ENCODE measurements around the gene CBLB.
"Not testable (repeated sequence)": the region's sequence is repeated elsewhere in the genome, so short reads cannot be mapped to it uniquely, and the experiment has no call there.

Gene CBLB

DNA sequence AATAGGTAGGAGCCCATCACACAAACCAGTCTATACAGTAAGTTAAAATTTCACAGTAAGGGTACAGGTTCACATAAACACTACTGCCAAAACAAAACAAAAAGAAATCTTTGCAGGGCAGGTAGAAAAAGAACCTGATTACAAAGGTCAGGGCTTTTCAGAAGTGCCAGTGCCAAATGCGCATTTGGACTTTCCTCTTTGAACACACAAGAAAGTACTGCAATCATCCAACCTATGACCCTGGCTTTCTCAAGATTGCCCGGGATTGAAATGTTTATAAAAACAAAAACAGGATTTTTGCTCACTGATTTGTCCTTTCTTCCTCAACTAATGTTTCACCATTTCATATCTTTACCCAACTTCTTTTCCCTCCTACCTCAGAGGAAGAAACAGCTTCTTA is 47.4 kb downstream of the CBLB start:
- DNase-seq (ENCODE audit: low read depth) = no peak

DNA sequence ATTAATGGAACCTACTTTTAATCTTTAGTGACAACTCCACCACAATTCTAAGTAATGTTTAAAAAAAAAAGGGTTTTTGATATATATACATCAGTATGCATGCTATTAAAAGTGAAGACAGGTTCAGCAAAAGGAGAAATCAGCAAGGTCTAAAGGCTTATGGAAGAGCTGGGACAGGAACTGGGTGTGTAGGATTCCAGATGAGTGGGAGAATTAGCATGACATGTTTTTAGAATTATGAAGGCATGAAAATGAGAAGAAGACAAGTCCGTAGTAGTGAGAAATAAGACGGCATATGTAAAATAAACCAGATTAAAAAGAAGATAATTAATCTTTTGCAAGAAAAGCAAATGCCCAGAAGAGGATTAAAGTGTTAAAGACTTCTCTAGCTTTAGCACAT is 52.0 kb downstream of the CBLB start:
- DNase-seq (ENCODE audit: low read depth) = no peak

DNA sequence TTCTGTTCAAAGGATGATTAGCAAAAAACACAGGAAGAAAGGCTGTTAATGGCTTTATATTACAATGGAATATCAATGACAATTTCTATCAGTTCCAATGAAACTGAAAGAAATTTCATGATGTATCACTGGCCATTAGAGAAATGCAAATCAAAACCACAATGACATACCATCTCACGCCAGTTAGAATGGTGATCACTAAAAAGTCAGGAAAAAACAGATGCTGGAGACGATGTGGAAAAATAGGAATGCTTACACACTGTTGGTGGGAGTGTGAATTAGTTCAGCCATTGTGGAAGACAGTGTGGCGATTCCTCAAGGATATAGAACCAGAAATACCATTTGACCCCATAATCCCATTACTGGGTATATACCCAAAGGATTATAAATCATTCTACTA is 53.5 kb downstream of the CBLB start:
- not testable (repeated sequence) for DNase-seq (ENCODE audit: low read depth)

GRCh38 chr3:105813710-105814109 is 55.1 kb downstream of the CBLB start:
- DNase-seq (ENCODE audit: low read depth) = no peak

GRCh38 chr3:105812194-105812586 is 56.6 kb downstream of the CBLB start:
- no peak for DNase-seq (ENCODE audit: low read depth)

DNA sequence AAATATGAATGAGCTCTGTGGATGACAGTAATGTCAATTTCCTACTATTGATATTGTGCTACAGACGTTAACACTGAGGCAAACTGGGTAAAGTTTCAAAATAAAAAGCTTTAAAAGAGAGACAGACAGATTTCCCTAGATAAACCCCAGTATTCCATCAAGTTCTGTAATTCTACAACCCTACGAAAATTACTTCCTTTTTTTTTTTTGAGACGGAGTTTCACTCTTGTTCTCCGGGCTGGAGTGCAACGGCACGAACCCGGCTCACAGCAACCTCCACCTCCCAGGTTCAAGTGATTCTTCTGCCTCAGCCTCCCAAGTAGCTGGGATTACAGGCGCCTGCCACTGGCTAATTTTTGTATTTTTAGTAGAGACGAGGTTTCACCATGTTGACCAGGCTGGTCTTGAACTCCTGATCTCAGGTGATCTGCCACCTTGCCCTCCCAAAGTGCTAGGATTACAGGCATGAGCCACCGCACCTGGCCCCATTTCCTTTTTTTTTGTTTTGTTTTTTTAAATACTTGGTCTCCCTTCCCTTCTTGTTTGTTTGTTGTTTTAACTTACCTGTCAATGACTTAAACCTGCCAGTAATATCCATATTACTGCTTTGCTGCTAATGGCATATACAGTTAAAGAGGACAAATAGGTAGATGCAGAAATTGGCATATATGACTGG is 57.2 kb downstream of the CBLB start:
- DNase-seq (ENCODE audit: low read depth) = no peak

DNA sequence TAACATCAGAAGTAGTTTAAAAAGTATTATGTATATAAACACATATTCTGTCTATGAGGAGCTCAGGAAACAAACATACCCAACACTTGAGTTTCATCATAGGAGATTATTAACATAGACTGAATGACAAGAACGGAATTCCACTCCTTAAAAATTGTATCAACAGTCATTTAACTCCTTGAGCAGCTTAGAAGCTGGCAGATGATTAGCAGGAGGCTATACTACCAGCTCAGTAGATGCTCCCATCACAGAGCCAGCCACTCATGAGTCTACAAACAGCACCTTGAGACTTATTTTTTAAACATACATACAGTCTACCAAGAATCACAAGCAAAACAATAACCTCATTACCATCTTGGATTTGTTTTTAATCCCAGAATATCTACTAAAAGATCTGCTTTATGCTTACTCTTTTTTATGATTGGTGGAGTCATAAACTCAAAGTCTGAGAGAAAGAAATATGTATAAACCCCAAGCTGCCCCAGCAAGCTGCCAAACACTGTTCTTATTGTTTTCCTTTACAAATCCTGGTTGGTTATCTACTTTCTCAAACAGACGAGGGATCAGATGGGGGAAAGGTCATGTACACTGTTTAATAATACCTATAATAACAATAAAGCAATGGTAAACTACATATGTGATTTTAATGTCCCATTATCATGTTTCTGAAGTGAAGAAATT is 59.5 kb downstream of the CBLB start:
- DNase-seq (ENCODE audit: low read depth) = no peak

DNA sequence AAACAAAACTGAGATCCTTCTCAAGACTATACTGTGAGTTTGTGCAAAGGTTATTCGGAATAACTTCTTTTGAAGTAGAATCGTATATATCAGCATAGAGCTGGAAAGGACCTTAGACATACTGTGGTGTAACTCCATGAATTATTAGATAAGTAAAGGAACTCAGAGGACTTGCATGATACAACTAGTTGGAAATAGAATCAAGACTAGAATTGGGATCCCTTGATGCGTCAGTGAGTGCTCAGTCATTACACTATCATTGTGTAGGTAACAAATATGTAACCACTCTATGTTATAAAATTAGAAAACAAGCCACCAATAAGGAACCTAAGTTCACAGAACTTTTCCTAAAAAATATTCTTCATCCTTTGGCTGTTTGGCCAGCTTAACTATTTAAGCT is 61.1 kb downstream of the CBLB start:
- no peak for DNase-seq (ENCODE audit: low read depth)

GRCh38 chr3:105807146-105807545 is 61.7 kb downstream of the CBLB start:
- no peak for DNase-seq (ENCODE audit: low read depth)

- no peak for DNase-seq (ENCODE audit: low read depth)
Observed at GRCh38 chr3:105806359-105806758, 62.5 kb downstream of the CBLB start.

GRCh38 chr3:105805404-105805803 is 63.4 kb downstream of the CBLB start:
- no peak for DNase-seq (ENCODE audit: low read depth)

DNA sequence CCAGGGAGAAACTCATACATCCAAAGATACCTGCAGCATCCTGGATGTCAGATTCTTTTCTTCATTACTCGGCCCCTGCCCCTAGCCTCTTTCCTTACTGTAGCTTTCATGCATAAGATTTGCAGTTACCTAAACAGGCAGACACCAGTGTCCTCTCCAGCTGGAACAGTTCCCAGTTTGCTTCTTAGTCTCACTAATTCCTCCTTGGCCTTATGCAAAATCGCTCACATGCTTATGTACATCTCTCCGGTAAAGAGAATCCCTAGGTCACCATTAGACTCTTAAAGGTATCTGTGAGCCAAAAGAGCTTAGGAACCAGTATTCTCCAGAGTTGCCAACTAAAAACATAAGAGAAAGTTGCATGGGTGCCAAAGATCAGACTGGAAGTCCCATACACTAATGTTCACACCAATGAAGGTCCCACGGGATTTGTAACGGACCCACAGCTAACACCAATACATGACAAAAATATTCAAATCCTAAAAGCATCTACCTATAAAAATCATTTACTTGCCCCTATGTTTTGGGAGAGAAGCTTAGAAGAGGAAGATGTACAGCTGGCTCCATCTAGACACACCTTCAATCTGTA is 66.6 kb downstream of the CBLB start:
- no peak for DNase-seq (ENCODE audit: low read depth)

- no peak for DNase-seq (ENCODE audit: low read depth)
Observed at GRCh38 chr3:105801397-105801796, 67.4 kb downstream of the CBLB start.

- no peak for DNase-seq (ENCODE audit: low read depth)
Observed at GRCh38 chr3:105800320-105800719, 68.5 kb downstream of the CBLB start.

GRCh38 chr3:105799286-105799685 is 69.5 kb downstream of the CBLB start:
- no peak for DNase-seq (ENCODE audit: low read depth)

- DNase-seq (ENCODE audit: low read depth) = no peak
Observed at GRCh38 chr3:105798381-105798934, 70.4 kb downstream of the CBLB start.

DNA sequence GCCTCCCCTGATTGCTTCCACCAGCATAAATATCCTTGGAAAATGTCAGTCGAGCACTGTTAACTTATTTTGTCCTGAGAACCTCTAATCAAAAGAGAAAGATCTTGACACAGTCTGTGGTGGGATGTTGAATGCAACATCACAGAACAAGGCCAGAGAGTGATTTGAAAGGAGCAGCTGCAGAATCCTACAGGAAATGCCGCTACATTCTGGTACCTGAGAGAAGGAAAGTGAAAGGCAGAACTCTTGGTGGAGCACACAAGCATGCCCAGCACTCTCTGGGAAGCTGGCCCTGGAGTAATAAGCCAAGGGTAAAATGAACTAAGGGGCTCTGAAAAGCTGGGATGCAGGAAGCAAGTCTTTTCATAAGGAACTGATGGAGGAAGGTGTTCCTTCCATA is 75.8 kb downstream of the CBLB start:
- no peak for DNase-seq (ENCODE audit: low read depth)

DNA sequence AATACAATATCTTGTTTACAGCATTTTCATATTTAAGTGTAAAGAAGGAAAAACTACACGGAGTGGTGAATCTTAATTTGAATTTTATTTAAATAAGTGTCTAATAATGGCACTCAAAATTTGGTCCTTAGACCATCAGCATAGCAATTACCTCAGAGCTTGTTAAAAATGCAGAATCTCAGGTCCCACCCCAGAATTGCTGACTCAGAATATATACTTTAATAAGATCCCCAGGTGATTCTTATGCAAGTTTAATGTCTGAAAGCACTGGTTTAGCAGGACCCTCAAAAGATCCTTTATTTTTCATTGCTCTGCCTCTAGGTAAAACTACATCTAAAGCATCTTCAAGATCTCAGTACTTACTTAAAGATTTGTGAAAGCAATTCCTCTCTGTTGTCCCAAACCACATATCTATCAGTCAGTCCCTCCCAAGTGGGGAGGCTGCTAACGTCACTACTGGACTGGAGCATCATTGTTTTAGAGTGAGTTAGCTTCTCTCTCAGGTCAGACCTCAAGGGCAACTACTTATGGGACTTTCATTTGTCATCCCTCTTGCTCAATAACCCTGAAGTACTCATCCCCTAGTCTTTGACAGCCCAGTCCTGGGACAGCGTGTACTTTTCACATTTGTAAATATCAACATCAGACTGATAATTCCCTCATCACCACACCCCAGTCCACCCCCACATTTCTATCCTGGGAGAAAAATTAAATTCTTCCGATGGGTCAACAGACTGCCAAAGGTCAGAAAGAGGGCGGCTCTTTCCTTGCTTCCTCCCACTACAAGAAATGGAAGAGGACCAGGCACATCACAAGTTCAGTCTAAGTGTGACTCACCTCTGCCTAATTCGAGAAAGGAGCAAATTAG is 76.7 kb downstream of the CBLB start:
- DNase-seq (ENCODE audit: low read depth) = no peak

- no peak for DNase-seq (ENCODE audit: low read depth)
Observed at GRCh38 chr3:105791131-105791530, 77.7 kb downstream of the CBLB start.

DNA sequence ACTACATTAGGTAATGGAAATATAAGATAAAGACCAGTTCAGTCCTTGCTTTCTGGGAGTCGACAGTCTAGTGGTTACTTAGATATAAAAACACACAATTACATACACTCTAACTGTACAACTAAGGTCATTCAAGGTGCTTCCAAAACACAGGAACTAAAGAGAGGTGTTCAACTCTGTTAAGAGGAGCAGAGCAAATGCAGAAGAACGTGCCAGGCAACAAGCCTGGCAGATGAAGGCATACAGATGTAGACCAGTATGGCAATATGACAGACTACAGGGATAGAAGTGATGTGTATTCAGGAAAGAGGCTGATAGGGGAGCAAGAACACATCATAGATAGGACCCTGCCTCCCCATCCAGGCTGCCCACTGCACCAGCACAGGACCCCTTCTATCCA is 78.3 kb downstream of the CBLB start:
- DNase-seq (ENCODE audit: low read depth) = no peak

DNA sequence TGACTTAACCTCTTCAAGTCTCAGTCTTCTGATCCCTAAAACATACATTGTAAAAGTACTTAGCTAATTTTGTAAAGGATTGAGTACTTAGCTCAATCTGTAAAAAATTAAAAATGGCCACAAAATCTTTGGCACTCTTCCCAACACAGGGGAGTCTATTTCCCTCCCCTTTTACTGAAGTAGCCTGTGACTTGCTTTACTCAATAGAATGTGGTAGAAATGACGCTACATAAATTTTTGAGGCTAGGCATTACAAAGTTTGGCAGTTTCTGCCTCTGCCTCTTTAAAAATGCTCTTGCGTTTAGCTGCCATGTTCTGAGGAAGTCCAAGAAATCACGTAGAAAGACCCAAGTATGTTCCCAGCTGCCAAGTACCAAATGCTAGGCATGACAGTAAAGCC is 80.2 kb downstream of the CBLB start:
- no peak for DNase-seq (ENCODE audit: low read depth)

GRCh38 chr3:105787453-105787852 is 81.4 kb downstream of the CBLB start:
- no peak for DNase-seq (ENCODE audit: low read depth)
